IPS DF 4.7 (cell line): ENCODE measurements around the gene KIF11.
"Not testable (repeated sequence)": the region's sequence is repeated elsewhere in the genome, so short reads cannot be mapped to it uniquely, and the experiment has no call there.

Experiments
- DNase-seq: peaks from one replicate; pipeline ENCODE4 v3.0.0-alpha.2; 2013; ENCODE audit warnings: low spot score; ENCODE audit errors: extremely low read depth

KIF11 gene

DNA sequence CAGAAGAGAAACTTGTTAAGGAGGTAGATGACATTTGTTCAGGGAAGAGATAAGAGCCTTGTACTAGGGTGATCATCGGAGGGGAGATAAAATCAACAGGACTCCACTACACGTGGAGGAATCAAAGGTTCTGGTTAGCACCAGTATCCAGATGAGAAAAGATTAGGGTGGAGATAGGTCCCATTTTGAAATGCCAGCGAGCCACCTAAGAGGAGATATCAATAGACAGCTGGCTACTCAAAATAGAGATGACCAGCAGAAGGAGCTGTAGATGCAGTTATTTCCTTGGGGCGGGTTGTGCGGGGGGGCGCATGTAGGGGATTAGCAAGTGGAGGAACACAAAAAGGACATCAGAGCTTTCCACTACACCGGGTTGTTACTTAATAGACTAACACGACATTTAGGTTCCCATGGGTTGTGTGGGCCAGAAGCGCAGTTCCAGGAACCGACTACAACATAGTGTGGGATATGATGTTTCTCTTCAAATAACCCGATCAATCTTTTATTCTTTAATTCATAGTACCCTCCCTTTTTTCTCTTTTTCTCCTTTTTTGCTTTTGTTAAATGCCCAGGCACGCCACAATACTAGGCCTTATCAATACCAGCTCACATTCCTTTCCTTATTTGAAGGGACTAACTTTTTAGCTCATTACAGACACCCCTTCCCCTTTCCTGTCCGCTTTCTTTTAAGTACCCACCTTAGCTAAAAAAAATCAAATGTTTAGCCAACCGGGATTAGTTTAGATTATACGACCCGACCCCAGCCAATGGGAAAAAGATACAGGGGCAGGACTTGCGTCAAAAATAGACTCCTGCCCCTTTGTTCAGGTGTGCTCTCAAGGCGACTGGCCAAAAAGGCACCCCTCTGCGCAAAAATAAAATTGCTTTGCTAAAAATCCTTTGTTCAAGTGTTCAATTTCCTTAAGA lies 2.0 kb upstream of the KIF11 start:
- DNase-seq: no peak

DNA sequence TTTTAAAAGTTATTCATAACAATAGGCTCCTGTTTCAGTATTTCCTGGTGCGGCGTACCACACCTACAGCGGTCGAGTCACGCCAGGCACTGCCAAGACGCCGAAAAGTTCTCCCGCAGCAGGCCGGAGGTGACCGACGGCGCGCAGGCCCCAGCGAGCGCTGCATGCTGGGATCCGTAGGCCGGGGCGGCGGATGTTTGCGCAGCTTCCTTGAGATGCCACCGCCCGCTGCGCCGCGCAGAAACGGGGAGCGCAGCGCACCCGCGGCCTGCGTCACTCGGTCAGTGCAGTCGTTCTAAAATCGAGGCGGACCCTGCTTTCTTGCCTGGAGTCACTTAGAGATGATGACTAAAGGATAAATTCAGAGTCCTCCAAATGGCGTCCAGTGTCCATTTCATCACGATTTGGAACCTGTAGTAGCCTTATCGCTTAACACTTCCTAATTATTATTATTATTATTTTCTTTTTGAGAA lies 1.3 kb upstream of the KIF11 start:
- no peak for DNase-seq

DNA sequence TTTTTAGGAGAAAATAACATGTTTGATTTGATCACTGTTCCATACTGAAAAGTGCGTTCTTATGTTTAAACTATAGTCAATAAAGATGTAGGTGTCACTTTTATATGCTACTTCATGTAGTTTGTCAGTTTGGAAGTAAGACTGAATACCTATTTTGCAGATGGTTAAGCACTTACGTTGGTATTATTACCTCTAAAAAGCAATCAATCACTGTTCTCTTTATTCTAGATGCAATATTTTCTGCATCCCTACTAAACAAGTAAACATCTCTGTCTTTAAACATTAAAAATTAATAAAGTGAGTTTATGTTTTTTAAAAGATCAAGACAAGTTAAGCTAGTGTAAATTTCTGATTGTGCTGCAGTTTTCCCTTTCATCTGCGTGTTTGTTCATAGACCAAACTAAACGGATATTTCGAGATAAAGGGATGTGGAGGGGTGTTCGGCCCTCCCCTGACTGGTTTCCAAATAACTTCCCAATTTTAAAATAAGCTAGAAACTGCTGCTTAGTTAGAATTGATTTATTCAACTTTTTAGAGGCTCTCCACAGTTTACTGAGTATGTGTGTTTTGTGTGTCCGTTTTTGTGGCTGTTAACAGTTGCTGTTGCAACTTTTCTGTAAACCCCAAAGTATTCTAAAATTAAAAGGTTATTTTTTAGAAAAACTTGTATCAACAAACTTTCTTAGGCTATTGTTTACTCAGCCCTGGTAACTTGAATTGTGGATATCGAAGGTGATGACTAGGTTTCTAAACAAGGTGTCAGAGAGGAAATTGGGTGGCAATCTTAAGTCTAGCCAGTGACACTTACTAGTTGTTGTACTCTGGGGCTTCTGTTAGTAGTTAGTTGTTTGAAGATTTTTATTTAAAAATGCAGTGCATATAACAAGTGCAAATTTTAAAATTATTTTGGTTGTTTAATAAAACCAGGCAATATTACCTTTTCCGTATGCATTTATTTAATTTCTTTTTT lies 974 bp downstream of the KIF11 start:
- no peak for DNase-seq

DNA sequence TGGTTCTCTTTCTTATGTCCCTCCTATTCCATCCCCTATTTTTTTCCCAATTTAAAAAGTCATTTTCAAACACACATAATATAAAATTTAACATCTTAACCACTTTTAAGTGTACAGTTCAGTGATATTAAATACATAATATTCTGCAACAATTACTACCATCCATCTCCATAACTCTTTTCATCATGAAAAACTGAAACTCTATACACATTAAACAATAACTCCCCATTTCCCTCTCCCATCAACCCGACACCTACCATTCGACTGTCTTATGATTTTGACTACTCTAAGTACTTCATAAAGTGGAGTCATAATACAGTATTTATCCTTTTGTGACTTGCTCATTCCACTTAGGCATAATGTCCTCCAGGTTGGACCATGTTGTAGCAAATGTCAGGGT lies 2.6 kb downstream of the KIF11 start:
- DNase-seq: no peak

DNA sequence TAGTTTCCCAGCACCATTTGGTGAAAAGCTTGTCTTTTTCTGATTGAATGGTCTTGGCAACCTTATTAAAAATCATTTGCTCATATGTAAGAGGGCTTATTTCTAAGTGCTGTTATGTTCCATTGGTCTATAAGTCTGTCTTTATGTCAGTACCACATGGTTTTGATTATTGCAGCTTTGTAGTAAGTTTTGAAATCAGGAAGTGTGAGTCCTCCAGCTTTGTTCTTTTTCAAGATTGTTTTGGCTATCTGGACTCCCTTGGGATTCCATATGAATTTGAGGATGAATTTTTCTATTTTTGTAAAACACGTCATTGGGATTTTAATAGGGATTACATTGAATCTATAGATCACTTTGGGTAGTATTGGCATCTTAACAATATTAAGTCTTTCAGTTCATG lies 5.4 kb downstream of the KIF11 start:
- DNase-seq: no peak

DNA sequence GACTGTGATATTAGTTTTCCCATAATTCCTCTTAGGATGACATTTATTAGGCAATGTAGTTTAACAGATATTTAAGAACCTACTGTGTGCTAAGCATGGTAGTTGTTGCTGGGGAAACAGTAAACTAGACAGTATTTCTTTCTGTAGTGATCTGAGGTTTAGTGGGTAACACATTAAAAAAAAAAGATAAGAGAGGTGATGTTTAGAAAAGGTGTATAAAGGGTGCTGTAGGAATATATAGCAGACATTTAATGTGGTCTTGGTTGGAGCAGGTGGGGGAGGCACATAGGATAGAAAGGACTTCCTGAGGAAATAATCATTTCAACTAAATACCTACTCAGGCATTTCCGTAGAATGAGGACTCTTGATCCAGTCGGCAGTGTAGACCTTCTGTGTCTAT lies 11.9 kb downstream of the KIF11 start:
- no peak for DNase-seq

DNA sequence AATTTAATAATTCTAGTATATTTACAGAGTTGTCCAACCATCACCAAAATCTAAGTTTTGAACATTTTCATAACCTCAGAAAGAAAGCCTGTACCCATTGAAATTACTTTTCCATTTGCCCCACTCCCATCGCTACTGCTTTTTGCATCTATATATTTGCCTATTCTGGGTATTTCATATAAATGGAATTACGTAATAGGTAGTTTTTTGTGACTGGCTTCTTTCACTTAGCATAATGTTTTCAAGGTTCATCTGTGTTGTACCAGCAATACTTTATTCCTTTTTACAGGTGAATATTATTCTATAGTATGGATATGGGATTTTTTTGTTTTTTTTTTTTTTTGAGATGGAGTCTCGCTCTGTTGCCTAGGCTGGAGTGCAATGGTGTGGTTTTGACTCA lies 22.6 kb downstream of the KIF11 start:
- no peak for DNase-seq

DNA sequence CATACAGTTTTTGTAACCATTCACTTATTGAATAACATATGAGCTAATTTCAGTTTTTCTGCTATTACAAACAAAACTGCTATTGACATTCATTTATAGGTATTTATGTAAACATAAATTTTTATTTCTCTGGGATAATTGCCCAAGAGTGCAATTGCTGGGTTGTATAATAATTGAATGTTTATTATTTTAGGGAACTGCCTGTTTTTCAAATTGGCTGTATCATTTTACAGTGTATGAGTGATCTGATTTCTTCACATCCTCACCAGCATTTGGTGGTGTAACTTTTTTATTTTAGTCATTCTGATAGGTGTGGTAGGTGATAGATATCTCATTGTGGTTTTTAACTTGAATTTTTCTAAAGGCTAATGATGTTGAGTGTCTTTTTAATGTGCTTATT lies 26.4 kb downstream of the KIF11 start:
- no peak for DNase-seq

DNA sequence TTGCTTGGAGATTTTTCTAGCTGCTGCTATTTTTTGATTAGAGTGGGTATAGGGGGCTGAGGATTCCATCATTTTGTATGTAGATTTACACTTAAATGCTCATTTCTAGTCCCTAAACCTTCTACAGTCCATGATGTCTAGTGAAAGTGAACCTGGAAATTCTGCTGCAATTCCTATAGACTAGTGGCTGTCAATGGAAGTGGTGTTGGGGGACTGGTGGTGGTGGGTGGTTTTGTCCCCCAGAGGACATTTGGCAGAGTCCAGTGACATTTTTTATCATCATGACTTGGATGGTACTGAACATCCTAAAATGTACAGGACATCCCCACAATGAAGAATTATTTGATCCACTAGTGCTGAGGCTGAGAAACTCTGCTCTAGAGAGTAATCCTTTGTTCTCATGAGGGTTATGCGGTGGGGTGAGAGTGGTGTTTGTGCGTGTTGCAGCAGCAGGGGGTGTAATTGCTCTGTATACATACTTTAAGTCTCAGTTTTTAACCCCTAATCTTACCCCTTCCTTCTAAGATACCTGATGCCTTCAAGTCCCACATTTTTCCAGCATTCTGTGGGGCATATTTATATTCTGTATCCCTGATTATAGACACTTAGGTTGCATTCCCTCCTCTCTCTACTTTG lies 35.0 kb downstream of the KIF11 start:
- DNase-seq: no peak

DNA sequence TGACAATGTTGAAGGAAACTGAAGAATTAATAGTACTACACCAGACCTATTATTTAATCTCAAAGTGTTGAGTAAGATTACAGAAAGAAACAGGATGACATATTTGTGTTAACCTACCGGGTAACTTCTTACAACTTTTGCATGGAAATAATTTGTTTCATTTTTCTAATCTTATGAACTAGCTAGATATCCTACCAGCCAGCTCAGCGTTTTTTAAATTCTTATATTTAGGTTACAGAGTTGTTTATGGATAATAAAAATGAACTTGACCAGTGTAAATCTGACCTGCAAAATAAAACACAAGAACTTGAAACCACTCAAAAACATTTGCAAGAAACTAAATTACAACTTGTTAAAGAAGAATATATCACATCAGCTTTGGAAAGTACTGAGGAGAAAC lies 37.0 kb downstream of the KIF11 start:
- no peak for DNase-seq

DNA sequence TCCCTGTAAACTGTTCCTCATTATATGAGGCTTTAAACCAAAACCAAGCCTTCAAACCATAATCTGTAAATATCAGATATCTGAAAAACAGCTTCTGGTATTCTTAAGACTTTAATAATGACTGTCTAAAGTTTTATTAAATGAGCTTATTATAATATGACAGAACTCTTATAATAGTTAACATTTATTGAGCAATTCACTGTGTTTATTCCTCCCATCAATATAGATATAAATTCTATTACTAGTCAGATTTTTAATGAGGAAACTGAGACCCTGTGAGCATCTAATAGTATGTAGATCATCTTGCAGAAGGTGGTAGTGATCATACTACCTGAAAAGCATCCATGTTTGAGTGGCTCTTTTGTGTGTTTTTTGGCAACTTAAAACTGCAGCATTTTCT lies 45.1 kb downstream of the KIF11 start:
- DNase-seq: no peak

DNA sequence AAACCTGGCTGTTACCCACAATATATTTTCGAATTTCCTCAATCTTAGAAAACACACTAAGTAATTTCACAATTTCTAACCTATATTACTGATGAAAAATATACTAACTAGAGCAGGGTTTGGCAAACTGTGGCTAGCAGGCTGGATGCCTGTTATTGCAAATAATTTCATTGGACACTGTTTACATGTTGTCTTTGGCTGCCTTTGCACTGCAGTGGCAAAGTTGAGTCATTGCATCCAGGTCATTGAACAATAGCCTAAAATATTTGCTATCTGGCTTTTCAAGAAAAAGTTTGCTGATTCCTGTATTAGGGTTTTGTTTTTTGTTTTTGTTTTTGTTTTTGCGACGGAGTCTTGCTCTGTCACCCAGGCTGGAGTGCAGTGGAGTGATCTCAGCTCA lies 47.2 kb downstream of the KIF11 start:
- no peak for DNase-seq

DNA sequence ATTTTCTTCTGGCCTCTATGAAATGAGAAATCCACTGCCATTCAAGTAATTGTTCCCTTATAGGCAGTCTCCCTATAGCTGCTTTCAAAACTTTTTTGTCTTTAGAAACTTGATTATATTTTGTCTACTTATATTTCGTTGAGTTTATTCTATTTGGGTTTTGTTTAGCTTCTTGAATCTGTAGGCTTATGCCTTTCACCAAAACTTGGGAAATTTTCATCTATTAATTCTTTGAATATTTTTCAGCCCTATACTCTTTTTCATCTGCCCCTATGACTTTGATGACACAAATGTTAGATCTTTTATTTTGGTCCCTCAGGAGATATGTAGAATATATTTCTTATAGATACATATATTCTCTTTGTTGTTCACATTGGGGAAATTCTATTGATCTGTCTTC lies 48.6 kb downstream of the KIF11 start:
- DNase-seq: no peak

DNA sequence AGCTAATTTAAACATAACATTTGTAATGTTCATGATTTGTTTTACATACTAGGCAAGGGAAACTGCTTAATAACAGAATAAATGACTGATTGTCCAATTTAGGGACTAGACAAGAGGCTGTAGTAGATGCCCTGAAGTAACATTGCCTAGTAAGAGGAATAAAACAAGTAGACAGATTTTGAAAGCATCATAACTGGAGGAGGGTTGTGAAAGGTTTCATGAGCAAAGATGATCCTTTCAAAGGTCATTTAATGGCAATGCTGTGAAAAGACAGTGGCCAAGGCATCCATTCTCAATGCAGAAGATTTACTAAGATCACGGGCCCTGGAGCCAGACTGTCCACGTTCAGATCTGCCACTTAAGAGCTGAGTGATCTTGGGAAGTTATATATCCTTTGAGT lies 52.0 kb downstream of the KIF11 start:
- DNase-seq: no peak

DNA sequence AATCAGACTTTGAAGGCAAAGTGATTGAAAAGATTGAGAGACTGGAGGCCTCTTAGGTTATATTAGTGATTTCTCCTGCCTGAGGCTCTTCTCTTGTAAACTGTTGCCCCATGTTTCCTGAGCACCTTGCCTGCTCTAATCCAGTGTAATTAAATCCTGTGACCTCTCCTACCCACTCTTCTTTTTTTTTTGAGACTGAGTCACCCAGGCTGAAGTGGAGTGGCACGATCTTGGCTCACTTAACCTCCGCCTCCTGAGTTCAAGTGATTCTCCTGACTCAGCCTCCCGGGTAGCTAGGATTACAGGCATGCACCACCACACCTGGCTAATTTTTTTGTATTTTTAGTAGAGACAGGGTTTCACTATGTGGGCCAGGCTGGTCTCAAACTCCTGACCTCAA lies 57.9 kb downstream of the KIF11 start:
- DNase-seq: not testable (repeated sequence)

DNA sequence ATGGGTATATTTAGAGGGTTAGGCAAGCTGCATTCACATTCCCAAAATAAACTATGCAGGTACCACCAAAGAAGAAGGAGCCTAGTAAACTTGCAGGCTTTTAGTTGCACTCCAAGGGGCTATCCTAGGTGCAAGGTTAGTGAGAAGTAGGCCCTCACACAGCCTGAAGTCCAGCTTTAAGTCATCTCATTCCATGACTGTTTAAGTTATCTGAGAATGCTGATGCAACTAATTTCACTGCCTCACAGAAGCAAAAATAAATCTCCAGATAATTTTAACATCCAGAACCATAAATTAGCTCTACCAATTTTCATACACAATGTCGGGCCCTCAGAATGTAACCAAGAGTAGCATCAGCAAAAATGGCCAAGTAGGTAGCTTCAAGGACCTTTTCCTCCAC lies 62.5 kb downstream of the KIF11 start:
- DNase-seq: no peak

DNA sequence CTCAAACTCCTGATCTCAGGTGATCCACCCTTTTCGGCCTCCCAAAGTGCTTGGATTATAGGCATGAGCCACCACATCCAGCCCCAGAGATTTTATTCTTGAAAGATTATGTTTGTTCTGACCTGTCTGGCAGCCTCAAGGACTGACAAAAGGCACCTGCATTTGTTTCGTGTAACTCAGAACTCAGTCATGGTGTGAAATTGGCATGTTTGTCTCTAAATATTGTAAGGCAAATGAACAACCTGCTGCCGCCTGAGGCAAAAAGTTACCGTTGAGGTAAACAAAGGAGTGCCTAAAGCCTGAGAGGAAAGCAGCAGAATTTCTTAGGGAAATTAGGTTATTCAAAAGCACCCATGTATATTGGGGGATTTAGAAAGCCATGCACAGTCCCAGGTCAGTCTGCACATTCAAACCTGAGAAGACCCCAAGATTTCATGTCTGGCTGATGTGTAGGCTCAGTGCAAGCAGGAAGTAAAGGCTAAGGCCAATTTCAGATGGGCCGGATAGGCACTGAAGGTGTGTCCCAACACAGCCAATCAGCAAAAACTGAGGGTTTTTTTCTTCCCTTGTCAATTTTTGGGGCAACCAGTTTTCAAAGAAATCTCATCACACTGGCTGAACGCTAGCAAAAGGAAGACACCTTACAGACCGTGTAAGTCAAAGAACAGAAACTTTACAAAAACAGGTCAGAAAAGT lies 63.5 kb downstream of the KIF11 start:
- DNase-seq: no peak

DNA sequence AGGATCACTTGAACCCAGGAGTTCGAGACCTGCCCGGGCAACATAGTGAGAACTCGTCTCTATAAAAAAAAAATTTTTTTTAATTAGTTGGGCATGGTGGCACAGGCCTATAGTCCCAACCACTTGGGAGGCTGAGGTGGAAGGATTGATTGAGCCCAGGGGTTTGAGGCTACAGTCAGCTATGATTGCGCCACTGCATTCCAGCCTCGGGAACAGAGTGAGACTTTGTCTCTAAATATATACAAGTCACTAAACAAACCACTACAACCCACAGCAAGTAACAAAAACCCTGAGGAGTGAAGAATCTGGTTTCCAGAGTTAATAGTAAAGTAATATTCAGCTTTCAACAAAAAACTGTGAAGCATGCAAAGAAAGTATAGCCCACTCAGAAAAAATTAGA lies 64.1 kb downstream of the KIF11 start:
- DNase-seq: no peak

DNA sequence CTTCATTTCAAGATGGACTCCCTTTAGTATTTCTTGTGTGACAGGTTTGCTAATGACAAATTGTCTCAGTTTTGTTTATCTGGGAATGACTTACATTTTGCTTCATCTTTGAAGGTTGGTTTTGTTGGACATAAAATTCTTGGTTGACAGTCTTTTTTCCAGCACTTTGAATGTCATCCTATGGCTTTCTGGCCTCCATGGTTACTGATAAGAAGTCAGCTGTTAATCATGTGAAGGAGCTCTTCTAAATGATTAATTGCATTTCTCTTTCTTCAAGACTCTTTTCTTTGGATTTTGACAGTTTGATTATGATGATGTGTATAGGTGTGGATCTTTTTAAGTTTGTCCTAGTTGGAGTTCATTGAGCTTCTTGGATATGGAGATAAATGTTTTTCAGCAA lies 69.9 kb downstream of the KIF11 start:
- DNase-seq: no peak

DNA sequence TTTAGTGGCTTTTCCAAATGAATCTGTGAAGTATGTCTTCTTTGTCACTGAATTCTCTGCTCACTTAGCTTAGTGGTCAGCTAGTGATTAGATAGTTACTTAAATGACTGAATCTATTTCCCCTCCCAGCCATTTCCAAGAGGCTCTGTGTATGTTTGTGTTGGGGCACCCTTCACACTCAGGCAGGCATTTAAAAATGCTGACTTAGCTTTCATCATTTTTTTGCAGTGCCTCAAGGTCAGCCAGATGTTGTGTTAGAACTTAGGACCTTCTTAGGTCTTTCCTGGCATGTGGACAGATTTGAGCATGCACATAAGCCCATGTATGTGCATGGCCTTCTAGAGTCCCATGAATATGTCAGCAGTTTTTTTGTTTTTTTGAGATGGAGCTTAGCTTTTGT lies 71.4 kb downstream of the KIF11 start:
- no peak for DNase-seq

DNA sequence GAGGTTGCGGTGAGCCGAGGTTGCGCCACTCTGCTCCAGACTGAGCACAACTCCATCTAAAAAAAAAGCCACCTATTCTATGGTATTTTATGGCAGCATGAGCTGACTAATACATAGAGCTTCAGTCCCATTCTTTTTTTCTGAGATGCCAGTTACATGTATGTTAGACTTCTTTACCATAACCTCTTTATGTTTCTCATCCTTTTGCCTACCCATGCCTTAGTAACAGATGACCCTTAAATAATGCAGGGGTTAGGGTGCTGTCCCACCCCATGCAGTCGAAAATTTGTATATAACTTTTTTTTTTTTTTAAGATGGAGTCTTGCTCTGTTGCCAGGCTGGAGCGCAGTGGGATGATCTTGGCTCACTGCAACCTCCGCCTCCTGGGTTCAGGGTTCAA lies 74.1 kb downstream of the KIF11 start:
- DNase-seq: no peak
